Panc1 (cell line): ENCODE measurements around the gene LRP11. TPM values are rescaled to one million over a fixed set of nuclear protein-coding genes. Genes with fewer than 3 reads are reported as not detected.

Source experiments
- ATAC-seq: fragments of 200-7000 bp; cut with Tn5 transposase; 2 replicates; pipeline ENCODE4 v1.9.1; 2020; ENCODE audit warnings: mild to moderate bottlenecking, moderate library complexity
- BruUV-seq: library from RNA; stranded (reverse); fragments of 400-500 nt; replicated peaks from 2 replicates; lab custom pipeline; 2021; lab: Mats Ljungman, UMichigan
- CTCF ChIA-PET: fragments of 300-600 bp; sonication (Branson Sonifier 250); formaldehyde crosslinking; loops from one replicate; lab custom pipeline; 2022; ENCODE audit warnings: antibody characterized with exemption; lab: Charles Lee
- POLR2A ChIA-PET: fragments of 300-600 bp; sonication (Branson Sonifier 250); formaldehyde crosslinking; loops from one replicate; lab custom pipeline; 2022; ENCODE audit warnings: antibody characterized with exemption; lab: Charles Lee
- DNase-seq: peaks from one replicate; pipeline ENCODE4 v3.0.0-alpha.2; 2010; ENCODE audit warnings: low read depth, low spot score
- H3K27ac ChIP-seq: 2 replicates; pipeline ENCODE4 v1.5.1; 2011; ENCODE audit warnings: mild to moderate bottlenecking, low read length, inconsistent platforms
- H3K27me3 ChIP-seq: fragments of 200-500 bp; sonication (Bioruptor generic); 2 replicates; pipeline ENCODE4 v1.6.0; 2014; ENCODE audit warnings: low read length, inconsistent platforms; ENCODE audit not compliant: control insufficient read depth, insufficient read depth
- H3K36me3 ChIP-seq: fragments of 200-500 bp; sonication (Bioruptor generic); 2 replicates; pipeline ENCODE4 v1.5.1; 2014; ENCODE audit warnings: inconsistent platforms, mild to moderate bottlenecking, low read length, moderate library complexity; ENCODE audit not compliant: control insufficient read depth, insufficient read depth
- H3K4me1 ChIP-seq: 2 replicates; pipeline ENCODE4 v1.5.1; 2011; ENCODE audit warnings: inconsistent platforms, mild to moderate bottlenecking, low read length, moderate library complexity; ENCODE audit not compliant: control insufficient read depth, insufficient read depth
- H3K4me3 ChIP-seq, 2 experiments: 2 replicates each; pipeline ENCODE4 v1.5.1; 2011 to 2012; ENCODE audit warnings: low read depth in 2 of 2, low read length in 2 of 2, mild to moderate bottlenecking in 2 of 2, inconsistent platforms in 1 of 2, moderate library complexity in 1 of 2
- H3K9me3 ChIP-seq: fragments of 200-500 bp; sonication (Bioruptor generic); 2 replicates; pipeline ENCODE4 v1.5.1; 2014; ENCODE audit warnings: low read depth, mild to moderate bottlenecking, inconsistent platforms, low read length, moderate library complexity; ENCODE audit not compliant: control insufficient read depth, insufficient read depth
- CTCF ChIP-seq: fragments of 450-650 bp; IDR thresholded peaks from 2 replicates; pipeline ENCODE4 v1.5.1; 2017; ENCODE audit warnings: mild to moderate bottlenecking
- POLR2AphosphoS5 ChIP-seq: IDR thresholded peaks from 2 replicates; pipeline ENCODE4 v1.6.1; 2012; ENCODE audit warnings: mild to moderate bottlenecking, low read depth, low read length, moderate library complexity
- REST ChIP-seq, 2 experiments: IDR thresholded peaks; 2 replicates each; pipeline ENCODE4 v1.6.1; 2011 to 2012; ENCODE audit warnings: low read depth in 2 of 2, control low read depth in 1 of 2, low read length in 1 of 2, mild to moderate bottlenecking in 1 of 2, moderate library complexity in 1 of 2; ENCODE audit not compliant: insufficient read depth in 1 of 2
- SIN3A ChIP-seq: IDR thresholded peaks from 2 replicates; pipeline ENCODE4 v1.6.1; 2012; ENCODE audit warnings: low read depth, mild to moderate bottlenecking, low read length, moderate library complexity, borderline replicate concordance; ENCODE audit not compliant: insufficient read depth
- TCF7L2 ChIP-seq: IDR thresholded peaks from 2 replicates; pipeline ENCODE4 v1.6.1; 2011; ENCODE audit warnings: mild to moderate bottlenecking, low read depth, low read length, inconsistent platforms
- in situ Hi-C: cut with HindIII; loops from 2 replicates; pipeline ENCODE4 v1.10.0; 2016; ENCODE audit warnings: low sequenced_read_pairs, low pct_unique_long_range_greater_than_20kb
- intact Hi-C: fragments of 100-400 bp; cut with micrococcal nuclease; formaldehyde crosslinking; loops from one replicate; pipeline ENCODE4 v1.10.0; 2022; ENCODE audit not compliant: unreplicated experiment
- total RNA-seq: library from RNA; stranded (reverse); gene quantifications from one replicate; pipeline ENCODE4 v1.2.1, GENCODE V29; 2021; ENCODE audit not compliant: unreplicated experiment

Gene LRP11
- total RNA-seq, 1 experiment from 2014 or later: 151 TPM

- DNase-seq (no peak), ATAC-seq (no peak)
- intact Hi-C loops: loop anchor here (10.0 kb wide), 1 partner anchor 55 kb away; the partner anchor contains the start of gene RAET1G
- ChIA-PET CTCF (no interaction called here), POLR2A (no interaction called here)
- no peak overlapping the region for H3K4me3 ChIP-seq
- peaks cover 6% of the 10 kb centered on the region; the same call in 1 of the 2 replicates for H3K4me1 ChIP-seq
- in situ Hi-C loops: no loop called here
- peaks cover 7% of the 10 kb centered on the region; the same call in 1 of the 2 replicates for H3K9me3 ChIP-seq
- TF ChIP-seq CTCF: no peak
- no peak for TF ChIP-seq SIN3A
- TF ChIP-seq REST (IDR thresholded peaks at IDR 0.05; ENCODE audit: insufficient read depth in 1 of 2, low read depth in 2 of 2, low read length in 1 of 2): no peak
- no peak for TF ChIP-seq POLR2AphosphoS5
- no peak for TF ChIP-seq TCF7L2
- H3K27ac ChIP-seq: no peak overlapping the region
- H3K27me3 ChIP-seq: no peaks in the 10 kb centered on the region
- H3K36me3 ChIP-seq: no peaks in the 10 kb centered on the region
- no TSS peak for BruUV-seq
Measured at GRCh38 chr6:149869275-149869892, 5.2 kb upstream of the LRP11 start.

GRCh38 chr6:149867876-149868640, 3.9 kb upstream of the LRP11 start:
- no peak overlapping the region for H3K4me3 ChIP-seq
- intact Hi-C loops (loop anchor here (10.0 kb wide), 1 partner anchor 57 kb away; the partner anchor contains the start of gene RAET1G), in situ Hi-C loops (no loop called here)
- ChIA-PET CTCF (interaction anchor here (0.6 kb wide), 1 partner anchor 221 kb away, joined by 7 read pairs; no protein-coding TSS in a partner anchor), POLR2A (no interaction called here)
- H3K27me3 ChIP-seq: no peaks in the 10 kb centered on the region
- no peak for ATAC-seq
- H3K36me3 ChIP-seq: no peaks in the 10 kb centered on the region
- H3K9me3 ChIP-seq: peaks cover 4% of the 10 kb centered on the region; the same call in 1 of the 2 replicates
- H3K27ac ChIP-seq: no peak overlapping the region
- peaks cover 6% of the 10 kb centered on the region; the same call in 1 of the 2 replicates for H3K4me1 ChIP-seq
- TF ChIP-seq REST (IDR thresholded peaks at IDR 0.05; ENCODE audit: insufficient read depth in 1 of 2, low read depth in 2 of 2, low read length in 1 of 2) (no peak), POLR2AphosphoS5 (no peak), CTCF (no peak), TCF7L2 (no peak), SIN3A (no peak)
- DNase-seq: no peak
- BruUV-seq: no TSS peak
